Activated B cell treated with CpG ODN at 0.5 μM for 24 hours (primary cell): ENCODE measurements around the gene CEBPB. TPM values are rescaled to one million over a fixed set of nuclear protein-coding genes. Genes with fewer than 3 reads are reported as not detected.
"Not testable (repeated sequence)": the region's sequence is repeated elsewhere in the genome, so short reads cannot be mapped to it uniquely, and the experiment has no call there.

Experiments used
- ATAC-seq: fragments of 200-7000 bp; cut with Tn5 transposase; one replicate; pipeline ENCODE4 v1.10.0; 2021; ENCODE audit warnings: low read depth, mild to moderate bottlenecking, moderate library complexity
- CTCF ChIA-PET: fragments of 350-600 bp; sonication (Branson Sonifier 250); formaldehyde crosslinking; loops from one replicate; lab custom pipeline; 2021; ENCODE audit warnings: antibody characterized with exemption; lab: Charles Lee
- POLR2A ChIA-PET: fragments of 350-600 bp; sonication (Branson Sonifier 250); formaldehyde crosslinking; loops from one replicate; lab custom pipeline; 2021; ENCODE audit warnings: antibody characterized with exemption; lab: Charles Lee
- DNase-seq: peaks from one replicate; pipeline ENCODE4 v3.0.0; 2022
- H3K27ac Mint-ChIP-seq: one replicate; pipeline ENCODE4 v1.8.0; 2020; ENCODE audit warnings: mixed read lengths
- H3K27me3 Mint-ChIP-seq: one replicate; pipeline ENCODE4 v1.8.0; 2021; ENCODE audit warnings: mixed read lengths
- H3K36me3 Mint-ChIP-seq: one replicate; pipeline ENCODE4 v1.8.0; 2021; ENCODE audit warnings: low read depth, mixed read lengths
- H3K4me1 Mint-ChIP-seq: one replicate; pipeline ENCODE4 v1.8.0; 2021; ENCODE audit warnings: mixed read lengths
- H3K4me3 Mint-ChIP-seq: one replicate; pipeline ENCODE4 v1.8.0; 2020; ENCODE audit warnings: mild to moderate bottlenecking, mixed read lengths
- H3K9me3 Mint-ChIP-seq: one replicate; pipeline ENCODE4 v1.8.0; 2020; ENCODE audit warnings: mixed read lengths
- CTCF ChIP-seq: fragments of 200-600 bp; IDR thresholded peaks from one replicate; pipeline ENCODE4 v1.8.0; 2022; ENCODE audit warnings: antibody characterized with exemption, mild to moderate bottlenecking
- intact Hi-C: fragments of 100-400 bp; cut with micrococcal nuclease; formaldehyde crosslinking; loops from one replicate; pipeline ENCODE4 v1.15.1; 2024
- total RNA-seq: library from RNA; stranded (reverse); gene quantifications from 2 replicates; pipeline ENCODE4 v1.2.3, GENCODE V29; 2022

The CEBPB gene
- total RNA-seq, 1 donor from 2014 or later: 23.5 TPM

- Mint-ChIP-seq H3K36me3 (peaks cover 12% of the 10 kb centered on the region), H3K9me3 (no peaks in the 10 kb centered on the region), H3K27me3 (no peaks in the 10 kb centered on the region), H3K4me1 (peaks cover 36% of the 10 kb centered on the region), H3K4me3 (peak within 1 kb of the TSS; percentile 85), H3K27ac (peak within 1 kb of the TSS; percentile 59)
- intact Hi-C loops: loop anchor here (1.0 kb wide), 2 partner anchors 13 to 40 kb away; partner anchors contain the start of gene UBE2V1
- DNase-seq (peak; percentile 78), ATAC-seq (peak; percentile 98)
- no peak for TF ChIP-seq CTCF
- CTCF ChIA-PET: interaction anchor here (0.5 to 3.1 kb wide), 10 partner anchors 9 to 113 kb away, joined by 3 to 29 read pairs (median 6); no protein-coding TSS in a partner anchor
- POLR2A ChIA-PET: interaction anchor here (0.6 to 2.6 kb wide), 13 partner anchors 9 to 340 kb away, joined by 3 to 15 read pairs (median 9); partner anchors contain the start of genes RNF114 and UBE2V1
These were observed 36.9 kb upstream of the CEBPB start, which contains the start of gene PEDS1 for GRCh38 chr20:50153500-50154377. PEDS1 (minus strand) TSS chr20:50153723; CDS start chr20:50153637, 86 bp downstream.

GRCh38 chr20:50161494-50161893, 29.1 kb upstream of the CEBPB start:
- DNase-seq, ATAC-seq, CTCF ChIA-PET, H3K4me3 Mint-ChIP-seq, H3K27me3 Mint-ChIP-seq, intact Hi-C loops, POLR2A ChIA-PET, H3K9me3 Mint-ChIP-seq, H3K4me1 Mint-ChIP-seq, H3K36me3 Mint-ChIP-seq: not testable (repeated sequence)
- H3K27ac Mint-ChIP-seq: peak overlapping the region; percentile 14

DNA sequence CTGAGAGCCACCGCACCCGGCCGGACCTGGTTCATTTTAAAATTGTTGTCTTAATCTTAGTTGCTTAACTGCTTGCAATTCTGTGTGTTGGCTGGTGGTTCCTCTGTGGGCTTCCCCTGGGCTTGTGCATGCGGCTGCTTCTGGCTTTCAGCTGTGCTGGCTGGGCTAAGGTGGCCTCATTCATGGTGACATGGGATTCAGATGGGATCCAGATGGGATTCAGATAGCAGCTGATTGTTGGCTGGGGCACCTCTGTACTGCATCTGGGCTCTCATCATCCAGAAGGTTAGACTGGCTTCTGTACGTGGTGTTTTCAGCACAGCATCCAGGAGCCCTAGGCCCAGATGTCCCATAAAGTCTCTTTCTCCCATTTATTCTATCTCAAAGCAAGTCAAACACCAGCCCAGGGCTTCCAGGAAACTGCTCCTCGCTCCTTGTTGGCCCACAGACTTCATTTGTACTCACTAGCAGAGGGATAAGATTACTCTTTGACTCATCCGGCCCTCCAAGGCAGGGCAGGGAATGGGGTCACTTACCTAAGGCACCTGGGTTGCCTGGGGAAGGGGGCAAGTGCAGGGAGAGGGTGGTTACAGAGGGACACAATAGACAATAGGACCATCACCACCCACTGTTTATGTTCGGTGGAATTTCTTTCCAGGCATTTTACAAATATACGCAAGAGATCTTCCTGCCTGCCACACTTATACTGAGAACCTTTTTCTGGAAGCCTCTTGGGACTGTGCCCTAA, 26.9 kb upstream of the CEBPB start:
- DNase-seq (no peak), ATAC-seq (no peak)
- no peak overlapping the region for H3K27ac Mint-ChIP-seq
- ChIA-PET POLR2A (no interaction called here), CTCF (no interaction called here)
- H3K27me3 Mint-ChIP-seq: no peaks in the 10 kb centered on the region
- no peak overlapping the region for H3K4me3 Mint-ChIP-seq
- intact Hi-C loops: no loop called here
- H3K9me3 Mint-ChIP-seq: no peaks in the 10 kb centered on the region
- no peaks in the 10 kb centered on the region for H3K36me3 Mint-ChIP-seq
- peaks cover 10% of the 10 kb centered on the region for H3K4me1 Mint-ChIP-seq
- TF ChIP-seq CTCF: no peak

- DNase-seq: peak; percentile 66
- ChIA-PET CTCF (interaction anchor here (0.8 to 8.3 kb wide), 10 partner anchors 11 to 187 kb away, joined by 3 to 134 read pairs (median 6); partner anchors contain the start of gene PEDS1), POLR2A (interaction anchor here (0.7 to 1.7 kb wide), 7 partner anchors 12 to 153 kb away, joined by 3 to 10 read pairs (median 4); partner anchors contain the start of genes CEBPB and PEDS1)
- Mint-ChIP-seq H3K27me3 (peaks cover 6% of the 10 kb centered on the region), H3K36me3 (no peaks in the 10 kb centered on the region), H3K4me3 (peak overlapping the region; percentile 68), H3K4me1 (peaks cover 14% of the 10 kb centered on the region), H3K27ac (peak overlapping the region; percentile 61), H3K9me3 (peaks cover 2% of the 10 kb centered on the region)
- peak; percentile 99 for ATAC-seq
- TF ChIP-seq CTCF: no peak
- intact Hi-C loops: loop anchor here (1.0 kb wide), 2 partner anchors 13 to 50 kb away; partner anchors contain the start of gene PEDS1
These were observed 24.7 kb upstream of the CEBPB start for GRCh38 chr20:50165684-50166554.
